EH (cell line): ENCODE results near the gene CDA.

Experiments
- DNase-seq: peaks from one replicate; pipeline ENCODE4 v3.0.0-alpha.2; 2015; ENCODE audit warnings: low read depth

CDA gene

GRCh38 chr1:20588634-20589225 lies at the start of gene CDA:
CDA (plus strand) TSS chr1:20589097; CDS start chr1:20589130, 33 bp downstream.
- no peak for DNase-seq

GRCh38 chr1:20540281-20540680 lies 48.6 kb upstream of the CDA start:
- DNase-seq: peak; percentile 44

GRCh38 chr1:20546637-20547036 lies 42.3 kb upstream of the CDA start:
- DNase-seq: no peak

GRCh38 chr1:20551161-20551560 lies 37.7 kb upstream of the CDA start:
- DNase-seq: no peak

- peak; percentile 48 for DNase-seq
These were observed 36.8 kb upstream of the CDA start, which contains the start of gene FAM43B for GRCh38 chr1:20551945-20552727. FAM43B (plus strand) TSS chr1:20552573; CDS start chr1:20552974, 401 bp downstream.

GRCh38 chr1:20552728-20553445 lies 36.0 kb upstream of the CDA start:
- DNase-seq: peak; percentile 33

GRCh38 chr1:20555025-20555757 lies 33.7 kb upstream of the CDA start:
- DNase-seq: no peak

- no peak for DNase-seq
These were observed 33.2 kb upstream of the CDA start for GRCh38 chr1:20555758-20556120.

- peak; percentile 25 for DNase-seq
These were observed 30.7 kb upstream of the CDA start for GRCh38 chr1:20558191-20558590.

GRCh38 chr1:20560966-20561365 lies 27.9 kb upstream of the CDA start:
- no peak for DNase-seq

GRCh38 chr1:20565234-20565633 lies 23.7 kb upstream of the CDA start:
- DNase-seq: no peak

- DNase-seq: no peak
These were observed 19.3 kb upstream of the CDA start for GRCh38 chr1:20569523-20570098.

GRCh38 chr1:20571427-20571826 lies 17.5 kb upstream of the CDA start:
- DNase-seq: no peak

GRCh38 chr1:20573987-20574386 lies 14.9 kb upstream of the CDA start:
- no peak for DNase-seq

GRCh38 chr1:20574686-20575540 lies 14.0 kb upstream of the CDA start:
- DNase-seq: peak; percentile 87

GRCh38 chr1:20575541-20576336 lies 13.2 kb upstream of the CDA start:
- DNase-seq: no peak

GRCh38 chr1:20578062-20578461 lies 10.8 kb upstream of the CDA start:
- no peak for DNase-seq

- DNase-seq: peak; percentile 46
These were observed 10.0 kb upstream of the CDA start for GRCh38 chr1:20578721-20579395.

GRCh38 chr1:20584890-20585289 lies 4.0 kb upstream of the CDA start:
- DNase-seq: no peak
